PC-3 (cell line): ENCODE measurements around the gene SLC16A3. TPM values are rescaled to one million over a fixed set of nuclear protein-coding genes. Genes with fewer than 3 reads are reported as not detected.
A peak's percentile ranks its signal among the peaks of the same experiment; 100 is the strongest.

Experiments
- ATAC-seq: fragments of 200-7000 bp; cut with Tn5 transposase; 2 replicates; pipeline ENCODE4 v1.9.1; 2020; ENCODE audit warnings: mild to moderate bottlenecking, moderate library complexity
- BruUV-seq: library from RNA; stranded (reverse); fragments of 400-500 nt; replicated peaks from 2 replicates; lab custom pipeline; 2021; lab: Mats Ljungman, UMichigan
- CTCF ChIA-PET: fragments of 300-600 bp; sonication (Branson Sonifier 250); formaldehyde crosslinking; loops from one replicate; lab custom pipeline; 2022; ENCODE audit warnings: antibody characterized with exemption; lab: Charles Lee
- POLR2A ChIA-PET: fragments of 300-600 bp; sonication (Branson Sonifier 250); formaldehyde crosslinking; loops from one replicate; lab custom pipeline; 2022; ENCODE audit warnings: antibody characterized with exemption; ENCODE audit not compliant: unreplicated experiment; lab: Charles Lee
- DNase-seq: peaks from one replicate; pipeline ENCODE4 v3.0.0-alpha.2; 2015
- H2AFZ ChIP-seq: fragments of 300-600 bp; sonication (generic); 2 replicates; pipeline ENCODE4 v1.6.0; 2016; ENCODE audit warnings: antibody characterized with exemption, low read length
- H3F3A ChIP-seq: fragments of 300-600 bp; sonication (generic); one replicate; pipeline ENCODE4 v1.6.0; 2017; ENCODE audit warnings: antibody characterized with exemption, low read length, control low read depth, mild to moderate bottlenecking; ENCODE audit not compliant: unreplicated experiment
- H3K27ac ChIP-seq: fragments of 300-600 bp; sonication (generic); 2 replicates; pipeline ENCODE4 v1.5.1; 2016; ENCODE audit warnings: mild to moderate bottlenecking, low read length
- H3K27me3 ChIP-seq: fragments of 300-600 bp; sonication (generic); 2 replicates; pipeline ENCODE4 v1.6.1; 2016; ENCODE audit warnings: low read length, mixed read lengths
- H3K36me3 ChIP-seq: fragments of 300-600 bp; sonication (generic); 2 replicates; pipeline ENCODE4 v1.6.1; 2016; ENCODE audit warnings: low read depth, mixed run types, low read length, mixed read lengths
- H3K4me1 ChIP-seq: fragments of 300-600 bp; sonication (generic); 2 replicates; pipeline ENCODE4 v1.5.1; 2016; ENCODE audit warnings: low read length; ENCODE audit not compliant: insufficient read depth
- H3K4me2 ChIP-seq: fragments of 300-600 bp; sonication (generic); 2 replicates; pipeline ENCODE4 v1.6.0; 2016; ENCODE audit warnings: low read length
- H3K4me3 ChIP-seq: fragments of 300-600 bp; sonication (generic); 2 replicates; pipeline ENCODE4 v1.5.1; 2016; ENCODE audit warnings: mild to moderate bottlenecking, low read length, mixed read lengths
- H3K79me2 ChIP-seq: fragments of 300-600 bp; sonication (generic); 2 replicates; pipeline ENCODE4 v1.6.1; 2017; ENCODE audit warnings: low read length, mixed read lengths
- H3K9ac ChIP-seq: fragments of 300-600 bp; sonication (generic); 2 replicates; pipeline ENCODE4 v1.6.0; 2016; ENCODE audit warnings: mild to moderate bottlenecking, low read length
- H3K9me2 ChIP-seq: fragments of 300-600 bp; sonication (generic); replicated peaks from 2 replicates; pipeline ENCODE4 v1.6.1; 2016; ENCODE audit warnings: mixed run types, low read length, mixed read lengths
- H3K9me3 ChIP-seq: fragments of 300-600 bp; sonication (generic); 2 replicates; pipeline ENCODE4 v1.6.1; 2016; ENCODE audit warnings: low read length, mixed read lengths
- H4K20me1 ChIP-seq: fragments of 300-600 bp; sonication (generic); 2 replicates; pipeline ENCODE4 v1.6.1; 2016; ENCODE audit warnings: low read length, mixed read lengths
- CTCF ChIP-seq: fragments of 300-600 bp; sonication (generic); conservative IDR thresholded peaks from 2 replicates; pipeline ENCODE4 v1.5.1; 2017; ENCODE audit warnings: antibody characterized with exemption, low read depth, mild to moderate bottlenecking, low read length
- EZH2 ChIP-seq: fragments of 300-600 bp; sonication (generic); IDR thresholded peaks from one replicate; pipeline ENCODE4 v1.6.1; 2017; ENCODE audit warnings: antibody characterized with exemption, mild to moderate bottlenecking, low read length; ENCODE audit not compliant: unreplicated experiment
- EZH2phosphoT487 ChIP-seq: fragments of 300-600 bp; sonication (generic); IDR thresholded peaks from 2 replicates; pipeline ENCODE4 v1.6.1; 2018; ENCODE audit warnings: mild to moderate bottlenecking, antibody characterized with exemption, low read length, borderline replicate concordance
- intact Hi-C: fragments of 100-400 bp; cut with micrococcal nuclease; formaldehyde crosslinking; loops from 2 replicates; pipeline ENCODE4 v1.9.0; 2023
- total RNA-seq: library from RNA; depleted of rRNA; stranded (reverse); fragments of >200 nt; gene quantifications from 2 replicates; pipeline ENCODE4 v1.2.3, GENCODE V29; 2014

Gene SLC16A3
- total RNA-seq, 1 experiment from 2014 or later = 286 TPM

DNA sequence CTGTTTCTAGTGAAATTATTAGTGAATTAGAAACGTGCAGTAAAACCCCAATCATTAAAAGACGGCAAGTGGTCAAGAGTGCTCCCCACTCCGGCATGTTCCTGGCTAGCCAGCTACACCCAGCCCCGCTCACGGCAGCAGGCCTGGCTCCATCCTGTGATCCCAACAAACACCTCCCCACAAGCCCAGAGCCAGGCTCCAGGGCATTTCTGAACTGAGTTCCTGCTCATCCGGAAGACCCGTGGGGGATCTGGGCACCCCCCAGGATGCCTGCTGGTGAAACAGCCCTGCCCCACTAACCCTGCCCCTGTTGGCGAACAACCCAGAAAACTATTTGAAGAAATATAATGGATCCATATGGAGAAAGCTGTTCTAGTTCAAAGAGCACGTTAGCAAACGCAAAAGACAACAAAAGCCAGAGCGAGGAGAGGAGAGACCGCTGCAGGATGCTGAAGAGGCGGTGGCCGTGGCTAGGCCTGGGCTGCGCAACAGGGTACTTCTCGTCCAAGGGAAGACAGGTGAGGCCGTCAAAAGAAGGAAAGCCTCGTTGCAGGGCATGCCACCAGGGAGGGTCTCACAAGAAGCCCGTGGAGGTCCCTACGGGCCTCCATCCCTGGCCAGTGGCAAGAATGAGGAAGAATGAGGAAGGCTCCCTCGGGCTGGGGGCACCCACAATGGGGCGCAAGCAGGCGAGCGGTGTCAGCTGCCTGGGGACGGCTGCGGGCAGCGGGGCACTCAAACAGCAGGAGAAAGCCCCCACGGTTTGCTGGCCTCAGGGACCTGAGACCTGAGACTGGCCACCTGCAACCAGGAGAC is 19.2 kb downstream of the SLC16A3 start:
- ATAC-seq (no peak), DNase-seq (no peak)
- intact Hi-C loops = loop anchor here (2.0 to 10.0 kb wide), 2 partner anchors 49 to 207 kb away; partner anchors contain the start of genes CYBC1 and NARF
- Histone ChIP-seq H2AFZ (no peak overlapping the region), H3K79me2 (peaks cover 41% of the 10 kb centered on the region), H3K27ac (peak overlapping the region; percentile 94), H3K9ac (no peak overlapping the region), H3K4me3 (no peak overlapping the region), H4K20me1 (peaks cover 21% of the 10 kb centered on the region), H3K9me3 (no peaks in the 10 kb centered on the region), H3K36me3 (peaks cover 90% of the 10 kb centered on the region), H3K9me2 (no peaks in the 10 kb centered on the region), H3K4me1 (peaks cover 28% of the 10 kb centered on the region), H3K4me2 (0 out of 2 replicates have a peak overlapping the region, but pooled peaks have one; percentile 59), H3K27me3 (no peaks in the 10 kb centered on the region), H3F3A (peaks cover 45% of the 10 kb centered on the region)
- BruUV-seq = no TSS peak
- no peak for TF ChIP-seq CTCF
- no peak for TF ChIP-seq EZH2
- no peak for TF ChIP-seq EZH2phosphoT487
- ChIA-PET POLR2A (no interaction called here), CTCF (no interaction called here)

GRCh38 chr17:82248815-82249674 is 20.2 kb downstream of the SLC16A3 start:
- peaks cover 46% of the 10 kb centered on the region for H3K79me2 ChIP-seq

More at GRCh38 chr17:82248815-82249674, 20.2 kb downstream of the SLC16A3 start:
- Histone ChIP-seq H4K20me1 (peaks cover 18% of the 10 kb centered on the region), H3F3A (peaks cover 36% of the 10 kb centered on the region), H3K27ac (no peak overlapping the region), H3K4me1 (peaks cover 28% of the 10 kb centered on the region), H3K4me3 (no peak overlapping the region), H3K9ac (no peak overlapping the region), H3K9me2 (no peaks in the 10 kb centered on the region), H2AFZ (no peak overlapping the region), H3K27me3 (no peaks in the 10 kb centered on the region), H3K4me2 (no peak overlapping the region), H3K9me3 (no peaks in the 10 kb centered on the region), H3K36me3 (peaks cover 87% of the 10 kb centered on the region)
- ChIA-PET POLR2A (no interaction called here), CTCF (no interaction called here)
- intact Hi-C loops = loop anchor here (10.0 kb wide), 1 partner anchor 206 kb away; the partner anchor contains the start of genes CYBC1 and NARF
- no TSS peak for BruUV-seq
- no peak for TF ChIP-seq EZH2
- TF ChIP-seq EZH2phosphoT487 = no peak
- TF ChIP-seq CTCF = no peak
- ATAC-seq (no peak), DNase-seq (no peak)
